ENCODE data around the gene NRG4.

The NRG4 gene

DNA sequence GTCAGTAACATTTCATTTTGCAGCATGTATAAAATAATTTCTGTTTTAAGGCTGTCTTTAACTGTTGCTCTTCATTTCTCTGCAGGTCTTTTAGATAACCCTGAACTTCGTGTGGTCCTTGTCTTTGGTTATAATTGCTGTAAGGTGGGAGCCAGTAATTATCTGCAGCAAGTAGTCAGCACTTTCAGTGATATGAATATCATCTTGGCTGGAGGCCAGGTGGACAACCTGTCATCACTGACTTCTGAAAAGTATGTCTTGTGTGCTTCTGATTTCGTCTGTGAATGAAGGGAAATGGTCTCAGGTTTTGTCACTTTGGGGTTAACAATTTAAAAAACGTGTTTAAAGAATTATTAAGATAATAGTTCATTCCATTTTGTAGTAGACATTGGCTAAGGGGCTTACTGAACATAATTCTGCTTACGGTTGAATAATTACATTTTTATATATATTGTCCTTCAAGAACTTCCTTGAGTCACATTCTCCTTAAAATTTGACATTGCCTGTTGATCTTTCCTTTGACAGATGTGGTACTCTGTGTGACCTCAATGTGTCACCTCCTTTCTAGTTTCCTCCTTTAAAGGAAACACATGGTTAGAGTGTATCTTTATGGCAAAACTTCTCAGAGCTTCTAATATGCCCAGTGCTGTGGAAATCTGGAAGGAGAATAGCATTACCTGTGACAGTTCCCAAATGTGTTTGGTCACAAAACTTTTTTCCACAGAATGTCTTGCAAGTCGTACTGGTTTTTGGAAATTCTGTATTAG, 82.2 kb downstream of the NRG4 start:
- TF ChIP-seq, protein P1, sequence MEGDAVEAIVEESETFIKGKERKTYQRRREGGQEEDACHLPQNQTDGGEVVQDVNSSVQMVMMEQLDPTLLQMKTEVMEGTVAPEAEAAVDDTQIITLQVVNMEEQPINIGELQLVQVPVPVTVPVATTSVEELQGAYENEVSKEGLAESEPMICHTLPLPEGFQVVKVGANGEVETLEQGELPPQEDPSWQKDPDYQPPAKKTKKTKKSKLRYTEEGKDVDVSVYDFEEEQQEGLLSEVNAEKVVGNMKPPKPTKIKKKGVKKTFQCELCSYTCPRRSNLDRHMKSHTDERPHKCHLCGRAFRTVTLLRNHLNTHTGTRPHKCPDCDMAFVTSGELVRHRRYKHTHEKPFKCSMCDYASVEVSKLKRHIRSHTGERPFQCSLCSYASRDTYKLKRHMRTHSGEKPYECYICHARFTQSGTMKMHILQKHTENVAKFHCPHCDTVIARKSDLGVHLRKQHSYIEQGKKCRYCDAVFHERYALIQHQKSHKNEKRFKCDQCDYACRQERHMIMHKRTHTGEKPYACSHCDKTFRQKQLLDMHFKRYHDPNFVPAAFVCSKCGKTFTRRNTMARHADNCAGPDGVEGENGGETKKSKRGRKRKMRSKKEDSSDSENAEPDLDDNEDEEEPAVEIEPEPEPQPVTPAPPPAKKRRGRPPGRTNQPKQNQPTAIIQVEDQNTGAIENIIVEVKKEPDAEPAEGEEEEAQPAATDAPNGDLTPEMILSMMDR (IDR thresholded peaks at IDR 0.05; ENCODE audit: control insufficient read depth, insufficient read depth, low read depth, low read length, missing control alignments), result no peak
- DNase-seq (ENCODE audit: low read depth), result no peak
- H3K4me3 ChIP-seq (ENCODE audit: control insufficient read depth, low read depth, low read length), result no peak overlapping the region

DNA sequence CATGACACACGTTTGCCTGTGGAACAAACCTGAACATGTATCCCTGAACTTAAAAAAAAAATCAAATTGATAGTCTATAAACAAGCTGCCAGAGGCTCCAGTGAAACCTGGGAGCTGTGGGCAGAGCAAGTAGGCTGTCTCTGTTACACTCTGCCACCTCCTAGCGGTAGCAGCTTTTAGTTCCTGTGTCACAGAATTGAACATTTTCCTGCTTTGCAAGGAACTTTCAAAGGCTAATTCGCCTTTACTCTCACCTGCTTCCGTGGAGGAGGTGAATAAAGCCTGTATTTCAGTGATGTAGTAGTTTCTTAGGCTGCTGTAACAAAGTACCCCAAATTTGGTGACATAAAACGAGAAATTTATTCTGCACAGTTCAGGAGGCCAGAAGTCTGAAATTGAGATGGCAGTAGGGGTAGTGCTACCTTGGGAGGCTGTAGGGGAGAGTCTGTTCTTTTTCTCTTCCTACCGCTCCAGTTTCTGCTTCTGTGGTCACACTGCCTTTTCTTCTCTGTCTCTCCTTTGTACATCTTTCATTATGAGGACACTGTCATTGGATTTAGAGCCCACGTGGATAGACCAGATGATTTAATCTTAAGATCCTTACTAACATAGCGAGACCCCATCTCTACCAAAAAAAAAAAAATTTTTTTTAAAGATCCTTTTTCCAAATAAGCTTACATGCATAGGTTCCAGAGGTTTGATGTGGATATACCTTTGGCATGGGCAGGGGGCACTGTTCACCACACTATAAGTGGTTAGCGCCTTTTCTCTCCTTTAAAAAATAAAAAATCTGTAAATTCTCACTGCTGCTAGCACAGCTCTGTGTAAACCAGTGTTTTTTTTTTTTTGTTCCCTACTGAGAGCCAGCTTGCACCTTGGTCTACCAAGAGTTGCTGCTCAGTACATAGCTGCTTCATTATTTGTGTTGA, 83.3 kb downstream of the NRG4 start:
- H3K4me3 ChIP-seq (ENCODE audit: control insufficient read depth, low read depth, low read length), result no peak overlapping the region
- TF ChIP-seq, protein P1 (IDR thresholded peaks at IDR 0.05; ENCODE audit: control insufficient read depth, insufficient read depth, low read depth, low read length, missing control alignments), result peak; percentile 28
- DNase-seq (ENCODE audit: low read depth), result no peak

DNA sequence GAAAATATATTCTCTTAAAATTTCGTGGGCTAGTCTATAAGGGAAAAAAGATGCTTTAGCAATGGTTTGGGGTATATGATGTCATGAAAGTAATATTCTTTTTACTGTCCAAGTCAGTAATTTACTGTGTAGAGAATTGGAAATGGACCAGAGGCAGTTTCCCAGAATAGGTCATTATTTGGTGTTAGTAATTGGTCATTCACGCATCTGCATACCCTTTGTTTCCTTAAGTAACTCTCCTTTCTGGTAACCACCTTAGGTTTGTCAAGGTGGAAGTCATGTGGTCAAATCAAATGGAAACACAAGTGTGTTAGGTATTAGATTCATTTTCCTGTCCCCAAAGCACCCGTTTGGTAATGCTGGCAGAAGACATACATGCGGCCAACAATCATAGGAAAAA, 84.6 kb downstream of the NRG4 start:
- DNase-seq (ENCODE audit: low read depth), result no peak
- H3K4me3 ChIP-seq (ENCODE audit: control insufficient read depth, low read depth, low read length), result no peak overlapping the region
- TF ChIP-seq, protein P1 (IDR thresholded peaks at IDR 0.05; ENCODE audit: control insufficient read depth, insufficient read depth, low read depth, low read length, missing control alignments), result no peak

DNA sequence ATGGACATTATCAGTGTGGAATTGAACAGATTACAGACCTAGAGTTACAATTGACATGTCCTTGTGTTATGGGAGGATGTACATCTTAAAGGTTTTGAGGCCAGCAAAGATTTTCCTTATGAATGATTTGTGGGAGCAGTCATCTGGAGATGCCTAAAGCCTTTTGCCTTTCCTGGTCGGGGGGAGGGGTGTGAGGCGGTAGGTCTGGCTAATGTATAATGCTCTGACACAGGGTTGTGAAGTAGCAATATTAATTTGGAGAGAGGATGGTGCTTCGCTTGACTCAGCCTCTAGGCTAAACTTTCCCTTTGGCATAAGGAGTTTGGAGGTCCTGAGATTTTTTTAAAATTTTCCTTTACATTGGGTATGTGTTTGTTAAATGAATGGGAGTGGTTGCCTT, 85.3 kb downstream of the NRG4 start:
- no peak overlapping the region for H3K4me3 ChIP-seq (ENCODE audit: control insufficient read depth, low read depth, low read length)
- no peak for DNase-seq (ENCODE audit: low read depth)
- TF ChIP-seq, protein P1 (IDR thresholded peaks at IDR 0.05; ENCODE audit: control insufficient read depth, insufficient read depth, low read depth, low read length, missing control alignments), result no peak

DNA sequence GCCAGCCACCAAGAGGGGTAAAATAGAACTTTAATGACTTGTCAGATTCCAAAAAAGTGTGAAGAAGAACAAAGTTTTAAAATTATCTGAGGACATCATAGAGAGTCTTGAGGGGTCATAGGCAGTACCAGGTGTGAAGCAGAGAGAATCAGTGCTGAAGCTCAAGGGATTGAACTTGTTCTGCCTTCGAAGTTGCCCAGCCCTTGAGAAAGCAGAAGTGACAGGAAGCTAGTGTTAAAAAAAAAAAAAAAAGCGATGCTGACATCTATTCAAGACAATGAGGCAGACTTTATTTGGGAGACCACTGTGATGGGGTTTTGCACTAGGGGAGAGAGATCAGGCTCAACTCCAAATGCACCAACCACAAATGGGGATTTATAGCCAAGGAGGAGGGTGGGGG, 86.8 kb downstream of the NRG4 start:
- no peak for DNase-seq (ENCODE audit: low read depth)
- TF ChIP-seq, protein P1 (IDR thresholded peaks at IDR 0.05; ENCODE audit: control insufficient read depth, insufficient read depth, low read depth, low read length, missing control alignments), result no peak
- no peak overlapping the region for H3K4me3 ChIP-seq (ENCODE audit: control insufficient read depth, low read depth, low read length)

DNA sequence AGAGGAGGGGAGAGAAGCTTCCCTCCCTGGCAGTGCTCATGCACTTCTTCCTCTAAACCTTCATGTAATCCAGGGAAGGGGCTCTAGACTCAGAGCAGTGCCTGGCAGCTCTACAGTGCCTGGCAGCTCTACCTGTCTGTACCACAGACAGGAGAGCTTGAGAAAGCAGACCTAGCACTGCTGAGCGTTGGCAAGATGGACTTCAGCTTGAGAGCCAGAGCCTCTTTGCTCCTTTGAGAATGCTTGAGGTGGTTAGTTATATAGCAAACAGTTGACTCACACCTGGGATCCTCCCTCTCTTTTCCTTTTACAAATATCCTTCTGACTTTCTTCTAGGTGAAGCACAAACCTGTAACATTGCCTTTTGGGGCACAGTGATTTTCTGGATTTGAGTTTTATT, 87.6 kb downstream of the NRG4 start:
- no peak for DNase-seq (ENCODE audit: low read depth)
- H3K4me3 ChIP-seq (ENCODE audit: control insufficient read depth, low read depth, low read length), result no peak overlapping the region
- TF ChIP-seq, protein P1 (IDR thresholded peaks at IDR 0.05; ENCODE audit: control insufficient read depth, insufficient read depth, low read depth, low read length, missing control alignments), result no peak

Data from AG09309 (cell line).